Activated T-cell treated with anti-CD3 and anti-CD28 coated beads for 24 hours (primary cell): ENCODE measurements around the gene TVP23A.

Experiments used
- DNase-seq: peaks from one replicate; pipeline ENCODE4 v3.0.0-alpha.2; 2020; ENCODE audit warnings: low read depth

The TVP23A gene

GRCh38 chr16:10817963-10818941 is at the start of gene TVP23A:
TSS of gene TVP23A (minus strand) at chr16:10818794. CDS start at chr16:10818493, 301 bp downstream.
- no peak for DNase-seq

GRCh38 chr16:10868104-10868595 is 49.6 kb upstream of the TVP23A start:
- DNase-seq = no peak

GRCh38 chr16:10867199-10867598 is 48.6 kb upstream of the TVP23A start:
- DNase-seq = no peak

GRCh38 chr16:10865991-10866966 is 47.7 kb upstream of the TVP23A start:
- no peak for DNase-seq

- DNase-seq = no peak
Observed at GRCh38 chr16:10862438-10862837, 43.8 kb upstream of the TVP23A start.

GRCh38 chr16:10859658-10860057 is 41.1 kb upstream of the TVP23A start:
- no peak for DNase-seq

GRCh38 chr16:10859020-10859419 is 40.4 kb upstream of the TVP23A start:
- DNase-seq = no peak

GRCh38 chr16:10858203-10858602 is 39.6 kb upstream of the TVP23A start:
- DNase-seq = no peak

GRCh38 chr16:10856042-10856441 is 37.4 kb upstream of the TVP23A start:
- no peak for DNase-seq

- DNase-seq = no peak
Observed at GRCh38 chr16:10852948-10853347, 34.4 kb upstream of the TVP23A start.

- DNase-seq = no peak
Observed at GRCh38 chr16:10852286-10852685, 33.7 kb upstream of the TVP23A start.

- DNase-seq = no peak
Observed at GRCh38 chr16:10851512-10851911, 32.9 kb upstream of the TVP23A start.

- no peak for DNase-seq
Observed at GRCh38 chr16:10850478-10850850, 31.9 kb upstream of the TVP23A start.

GRCh38 chr16:10849736-10850477 is 31.3 kb upstream of the TVP23A start:
- no peak for DNase-seq

GRCh38 chr16:10847176-10847575 is 28.6 kb upstream of the TVP23A start:
- no peak for DNase-seq

- DNase-seq = no peak
Observed at GRCh38 chr16:10846213-10846998, 27.8 kb upstream of the TVP23A start.

- DNase-seq = no peak
Observed at GRCh38 chr16:10840703-10841102, 22.1 kb upstream of the TVP23A start.

GRCh38 chr16:10839279-10839666 is 20.7 kb upstream of the TVP23A start:
- DNase-seq = no peak

GRCh38 chr16:10838621-10839278 is 20.2 kb upstream of the TVP23A start:
- DNase-seq = no peak

- no peak for DNase-seq
Observed at GRCh38 chr16:10836174-10836853, 17.7 kb upstream of the TVP23A start.
